ENCODE results near the gene ATP5MG. TPM values are rescaled to one million over a fixed set of nuclear protein-coding genes. Genes with fewer than 3 reads are reported as not detected.

ATP5MG gene
- total and polyA plus RNA-seq, 2 of the 4 experiments (the other 2 are of a cell fraction), result 144 to 219 TPM

DNA sequence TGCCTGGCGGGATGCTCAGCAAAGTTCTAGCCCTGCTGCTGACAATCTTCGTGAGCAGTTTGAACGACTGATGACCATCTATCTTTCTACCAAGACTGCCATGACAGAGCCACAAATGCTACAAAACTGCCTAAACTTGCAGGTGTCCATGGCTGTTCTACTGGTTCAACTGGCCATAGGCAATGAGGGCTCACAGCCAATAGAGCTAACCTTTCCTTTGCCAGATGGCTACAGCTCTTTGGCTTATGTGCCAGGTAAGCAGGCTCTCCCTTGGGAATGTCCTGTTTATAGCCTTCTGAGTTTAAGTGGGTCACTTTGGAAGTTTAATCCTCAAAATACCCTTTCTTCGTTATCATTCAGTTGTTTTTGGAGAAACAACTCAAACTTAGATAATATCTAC lies 21.9 kb upstream of the ATP5MG start:
- H4K5ac ChIP-seq (ENCODE audit: low read depth, low read length), result no peak overlapping the region
- H2BK20ac ChIP-seq (ENCODE audit: low read depth, low read length), result no peak overlapping the region
- ChIA-PET POLR2A (ENCODE audit: unreplicated experiment) (no interaction called here), CTCF (no interaction called here)
- no peak overlapping the region for H3K4ac ChIP-seq (ENCODE audit: low read depth, low read length)
- in situ Hi-C loops (cut with MboI; ENCODE audit: low sequenced_read_pairs), result no loop called here
- no peak overlapping the region for H2BK15ac ChIP-seq (ENCODE audit: low read depth, low read length)
- H2AK9ac ChIP-seq (replicated peaks; ENCODE audit: low read depth, low read length, poor library complexity), result no peak overlapping the region
- no peak overlapping the region for H3K27ac ChIP-seq (ENCODE audit: insufficient read depth, low read length)
- H3K9ac ChIP-seq (ENCODE audit: low read depth, low read length), result no peak overlapping the region
- H3K14ac ChIP-seq (replicated peaks; ENCODE audit: low read depth, low read length), result no peak overlapping the region
- no peaks in the 10 kb centered on the region for H3K79me1 ChIP-seq (ENCODE audit: low read depth in 1 of 2, low read length in 2 of 2)
- no peak overlapping the region for H3K23ac ChIP-seq (ENCODE audit: low read depth, low read length)
- ATAC-seq (ENCODE audit: low read depth) (no peak), DNase-seq (no peak)
- dilution Hi-C loops (cut with HindIII; ENCODE audit: low sequenced_read_pairs, unreplicated experiment), result no loop called here
- H3K36me3 ChIP-seq (ENCODE audit: control insufficient read depth, insufficient read depth, low read length), result peaks cover 46% of the 10 kb centered on the region
- no peak overlapping the region for H2AFZ ChIP-seq (replicated peaks; ENCODE audit: low read length, poor library complexity)
- no peaks in the 10 kb centered on the region for H4K20me1 ChIP-seq (ENCODE audit: insufficient read depth, low read length)
- no peak overlapping the region for H3K18ac ChIP-seq (ENCODE audit: low read depth, low read length)
- no peak overlapping the region for H4K91ac ChIP-seq (ENCODE audit: insufficient read depth, low read depth, low read length)
- no peak overlapping the region for H3K4me3 ChIP-seq (ENCODE audit: insufficient read depth, low read depth, low read length)
- H2AK5ac ChIP-seq (ENCODE audit: low read depth, low read length), result no peak overlapping the region
- BruUV-seq (replicated peaks), result no TSS peak
- no peaks in the 10 kb centered on the region for H3K27me3 ChIP-seq (ENCODE audit: control insufficient read depth, insufficient read depth, low read length)
- no peak overlapping the region for H2BK5ac ChIP-seq (ENCODE audit: low read depth, low read length, poor library complexity, severe bottlenecking)
- TF ChIP-seq, protein P1, sequence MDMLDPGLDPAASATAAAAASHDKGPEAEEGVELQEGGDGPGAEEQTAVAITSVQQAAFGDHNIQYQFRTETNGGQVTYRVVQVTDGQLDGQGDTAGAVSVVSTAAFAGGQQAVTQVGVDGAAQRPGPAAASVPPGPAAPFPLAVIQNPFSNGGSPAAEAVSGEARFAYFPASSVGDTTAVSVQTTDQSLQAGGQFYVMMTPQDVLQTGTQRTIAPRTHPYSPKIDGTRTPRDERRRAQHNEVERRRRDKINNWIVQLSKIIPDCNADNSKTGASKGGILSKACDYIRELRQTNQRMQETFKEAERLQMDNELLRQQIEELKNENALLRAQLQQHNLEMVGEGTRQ (IDR thresholded peaks at IDR 0.05; ENCODE audit: low read depth, low read length), result no peak
- TF ChIP-seq, protein P2, sequence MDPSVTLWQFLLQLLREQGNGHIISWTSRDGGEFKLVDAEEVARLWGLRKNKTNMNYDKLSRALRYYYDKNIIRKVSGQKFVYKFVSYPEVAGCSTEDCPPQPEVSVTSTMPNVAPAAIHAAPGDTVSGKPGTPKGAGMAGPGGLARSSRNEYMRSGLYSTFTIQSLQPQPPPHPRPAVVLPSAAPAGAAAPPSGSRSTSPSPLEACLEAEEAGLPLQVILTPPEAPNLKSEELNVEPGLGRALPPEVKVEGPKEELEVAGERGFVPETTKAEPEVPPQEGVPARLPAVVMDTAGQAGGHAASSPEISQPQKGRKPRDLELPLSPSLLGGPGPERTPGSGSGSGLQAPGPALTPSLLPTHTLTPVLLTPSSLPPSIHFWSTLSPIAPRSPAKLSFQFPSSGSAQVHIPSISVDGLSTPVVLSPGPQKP (IDR thresholded peaks at IDR 0.05; ENCODE audit: borderline replicate concordance, low read depth, low read length), result no peak
- TF ChIP-seq CEBPB (IDR thresholded peaks at IDR 0.05; ENCODE audit: low read depth, low read length) (no peak), MAZ (IDR thresholded peaks at IDR 0.05; ENCODE audit: borderline replicate concordance, low read depth, low read length) (no peak), RAD21 (IDR thresholded peaks at IDR 0.05; ENCODE audit: low read length) (no peak), POLR2A (IDR thresholded peaks at IDR 0.05; ENCODE audit: low read depth, low read length) (no peak), SMC3 (IDR thresholded peaks at IDR 0.05; ENCODE audit: low read depth, low read length) (no peak), NFE2L2 (IDR thresholded peaks at IDR 0.05; ENCODE audit: low read depth, low read length) (no peak), FOS (IDR thresholded peaks at IDR 0.05; ENCODE audit: low read depth, low read length) (no peak), MAFK (IDR thresholded peaks at IDR 0.05; ENCODE audit: low read depth, low read length) (no peak), RCOR1 (IDR thresholded peaks at IDR 0.05; ENCODE audit: insufficient replicate concordance, low read length) (no peak), BHLHE40 (IDR thresholded peaks at IDR 0.05; ENCODE audit: low read depth, low read length) (no peak), RFX5 (IDR thresholded peaks at IDR 0.05; ENCODE audit: low read depth, low read length) (no peak), CHD1 (IDR thresholded peaks at IDR 0.05; ENCODE audit: low read depth, low read length) (no peak)
- TF ChIP-seq, protein P3, sequence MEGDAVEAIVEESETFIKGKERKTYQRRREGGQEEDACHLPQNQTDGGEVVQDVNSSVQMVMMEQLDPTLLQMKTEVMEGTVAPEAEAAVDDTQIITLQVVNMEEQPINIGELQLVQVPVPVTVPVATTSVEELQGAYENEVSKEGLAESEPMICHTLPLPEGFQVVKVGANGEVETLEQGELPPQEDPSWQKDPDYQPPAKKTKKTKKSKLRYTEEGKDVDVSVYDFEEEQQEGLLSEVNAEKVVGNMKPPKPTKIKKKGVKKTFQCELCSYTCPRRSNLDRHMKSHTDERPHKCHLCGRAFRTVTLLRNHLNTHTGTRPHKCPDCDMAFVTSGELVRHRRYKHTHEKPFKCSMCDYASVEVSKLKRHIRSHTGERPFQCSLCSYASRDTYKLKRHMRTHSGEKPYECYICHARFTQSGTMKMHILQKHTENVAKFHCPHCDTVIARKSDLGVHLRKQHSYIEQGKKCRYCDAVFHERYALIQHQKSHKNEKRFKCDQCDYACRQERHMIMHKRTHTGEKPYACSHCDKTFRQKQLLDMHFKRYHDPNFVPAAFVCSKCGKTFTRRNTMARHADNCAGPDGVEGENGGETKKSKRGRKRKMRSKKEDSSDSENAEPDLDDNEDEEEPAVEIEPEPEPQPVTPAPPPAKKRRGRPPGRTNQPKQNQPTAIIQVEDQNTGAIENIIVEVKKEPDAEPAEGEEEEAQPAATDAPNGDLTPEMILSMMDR (conservative IDR thresholded peaks at IDR 0.05; ENCODE audit: low read depth, low read length), result no peak
- H2BK120ac ChIP-seq (ENCODE audit: low read depth, low read length), result no peak overlapping the region
- no peak overlapping the region for H3K56ac ChIP-seq (ENCODE audit: extremely low read depth, insufficient read depth, low read length)
- H3K4me2 ChIP-seq (ENCODE audit: low read depth, low read length), result no peak overlapping the region
- H4K8ac ChIP-seq (ENCODE audit: low read depth in 2 of 2, low read length in 2 of 2), result no peak overlapping the region
- H3K9me3 ChIP-seq (ENCODE audit: control insufficient read depth, insufficient read depth, low read length), result no peaks in the 10 kb centered on the region
- H3K9me1 ChIP-seq (ENCODE audit: insufficient read depth, low read length), result no peaks in the 10 kb centered on the region
- 90% methylated on average over 2 of the region's 4 CpGs; no CpG with 5 or more reads in 1 of the 2 experiments for WGBS, 2 experiments (ENCODE audit: extremely low coverage in 2 of 2, insufficient read length in 1 of 2)
- H3K4me1 ChIP-seq (ENCODE audit: control insufficient read depth, insufficient read depth, low read length), result no peaks in the 10 kb centered on the region
- intact Hi-C loops (cut with micrococcal nuclease), result no loop called here
